ENCODE measurements around the gene HOXA9.

Gene HOXA9

DNA sequence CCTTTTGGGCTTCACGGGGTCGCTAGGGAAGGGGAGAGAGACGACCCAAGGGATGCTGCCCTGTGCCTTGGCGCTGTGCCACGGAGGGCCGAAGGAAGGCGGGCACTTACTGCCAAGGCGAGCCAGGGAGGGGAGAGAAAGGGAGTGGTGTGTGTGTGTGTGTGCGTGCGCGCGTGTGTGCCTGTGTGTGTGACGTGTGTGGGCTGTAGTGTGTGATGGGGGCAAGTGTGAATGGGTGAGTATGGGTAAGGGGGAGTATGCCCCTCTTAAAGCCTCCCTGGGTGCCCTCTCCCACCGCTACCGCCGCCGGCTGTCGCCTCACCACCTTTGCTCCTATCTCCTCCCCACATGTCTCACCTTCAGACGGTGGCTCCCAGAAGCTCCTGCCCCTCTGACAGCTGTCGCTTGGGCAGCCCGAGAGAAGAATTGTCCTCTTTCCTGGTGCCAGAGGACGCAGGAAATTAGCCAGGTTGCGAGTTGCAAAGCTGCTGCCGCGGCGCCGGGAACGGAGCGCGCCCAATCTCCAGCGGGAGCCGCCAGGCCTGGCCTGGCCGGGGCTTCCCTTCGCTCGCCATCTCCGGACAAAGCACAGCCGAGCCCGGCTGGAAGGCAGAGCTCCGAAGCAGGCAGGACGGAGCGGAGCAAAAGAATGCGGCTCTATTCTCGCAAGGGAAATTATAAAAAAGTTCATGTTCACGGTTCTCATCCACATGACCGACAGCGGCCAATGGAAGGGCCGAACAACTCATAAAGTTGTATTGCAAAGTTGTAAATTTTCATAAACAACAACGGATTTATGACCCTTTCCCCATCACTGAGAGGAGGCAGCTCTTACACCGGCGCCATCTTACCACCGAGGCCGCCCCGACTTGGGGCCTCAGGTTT is 13.2 kb downstream of the HOXA9 start, which contains the start of gene HOXA3:
HOXA3 (minus strand) TSS at position 653 of the 885 bp plus-strand sequence. CDS start 41,943 bp downstream, outside the sequence.
- no peak within 1 kb of the TSS for H3K9ac ChIP-seq (ENCODE audit: low read depth, low read length, poor library complexity)
- no peak within 1 kb of the TSS for H3K4me2 ChIP-seq (ENCODE audit: insufficient read depth, low read length, poor library complexity, severe bottlenecking)
- H3K14ac ChIP-seq (ENCODE audit: low read length): peak within 1 kb of the TSS; percentile 65
- no peak within 1 kb of the TSS for H3K4ac ChIP-seq (ENCODE audit: low read length)
- no peaks in the 10 kb centered on the region for H3K36me3 ChIP-seq (replicated peaks in 1 of 2; ENCODE audit: control insufficient read depth in 2 of 2, insufficient read depth in 2 of 2, low read length in 2 of 2)
- WGBS, 2 donors (ENCODE audit: extremely low coverage in 2 of 2, insufficient read length in 2 of 2, insufficient replicate concordance in 1 of 2): no CpG with 5 or more reads among the region's 53 CpGs
- H3K79me1 ChIP-seq (ENCODE audit: low read depth, low read length): no peaks in the 10 kb centered on the region
- DNase-seq (ENCODE audit: low spot score): no peak
- peak within 1 kb of the TSS; percentile 22 for H3K18ac ChIP-seq (ENCODE audit: low read length)
- no peak within 1 kb of the TSS for H2AK5ac ChIP-seq (ENCODE audit: low read depth, low read length)
- H2BK12ac ChIP-seq (ENCODE audit: low read length): no peak within 1 kb of the TSS
- no peak within 1 kb of the TSS for H2BK15ac ChIP-seq (ENCODE audit: low read length)
- no peak within 1 kb of the TSS for H4K8ac ChIP-seq (ENCODE audit: low read depth, low read length)
- H3K27ac ChIP-seq (replicated peaks; ENCODE audit: low read length): no peak within 1 kb of the TSS
- H3K27me3 ChIP-seq (ENCODE audit: control insufficient read depth in 3 of 3, insufficient read depth in 3 of 3, low read depth in 1 of 3, low read length in 3 of 3): peaks cover 84 to 99% (median 98%) of the 10 kb centered on the region in 3 experiments
- peak within 1 kb of the TSS in 1 of 2 donors; percentile 34 for H3K4me3 ChIP-seq (ENCODE audit: low read length in 2 of 2)
- no peaks in the 10 kb centered on the region for H3K4me1 ChIP-seq (ENCODE audit: control insufficient read depth in 2 of 2, insufficient read depth in 1 of 2, low read depth in 1 of 2, low read length in 2 of 2)
- H2BK5ac ChIP-seq (ENCODE audit: low read length): no peak within 1 kb of the TSS
- no peak within 1 kb of the TSS for H2BK120ac ChIP-seq (ENCODE audit: low read depth, low read length)
- peak within 1 kb of the TSS; percentile 36 for H3K23ac ChIP-seq (ENCODE audit: low read depth, low read length, poor library complexity)
- H2AFZ ChIP-seq (ENCODE audit: low read length): peak within 1 kb of the TSS; percentile 86
- no peak within 1 kb of the TSS for H4K91ac ChIP-seq (ENCODE audit: low read depth, low read length, poor library complexity)
- H3K9me3 ChIP-seq (replicated peaks in 1 of 2; ENCODE audit: control insufficient read depth in 2 of 2, insufficient read depth in 1 of 2, low read depth in 1 of 2, low read length in 2 of 2): peaks cover 4 to 39% of the 10 kb centered on the region in 2 donors

DNA sequence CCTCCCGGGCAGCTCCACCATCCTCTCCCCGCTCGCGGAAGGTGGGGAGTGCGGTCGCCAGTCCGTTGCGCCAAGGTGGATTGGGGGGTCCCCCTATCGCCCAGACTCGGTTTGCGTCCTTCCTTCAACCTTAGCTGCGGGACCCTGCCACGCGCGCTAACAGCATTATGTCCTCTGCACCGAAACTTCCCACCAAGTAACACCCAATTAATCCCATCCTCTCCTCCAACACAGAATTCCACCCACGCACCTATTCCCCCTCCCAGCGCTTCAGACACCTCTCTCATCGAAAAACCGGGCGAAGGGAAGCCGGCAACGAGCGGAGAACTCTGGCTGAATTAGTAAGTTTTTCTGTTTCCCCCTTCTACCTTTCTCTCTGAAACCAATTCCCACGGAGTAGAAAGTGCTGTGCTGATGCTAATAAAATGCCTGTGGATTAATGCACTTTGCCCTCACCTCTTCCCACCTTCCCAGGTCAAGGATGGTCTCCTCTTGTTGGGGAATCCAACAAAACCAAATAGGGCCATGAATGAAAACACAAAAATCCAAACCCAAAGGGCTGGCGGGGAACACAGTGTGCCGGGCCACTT is 13.9 kb downstream of the HOXA9 start:
- H3K79me1 ChIP-seq (ENCODE audit: low read depth, low read length): no peaks in the 10 kb centered on the region
- peak overlapping the region; percentile 86 for H2AFZ ChIP-seq (ENCODE audit: low read length)
- H3K23ac ChIP-seq (ENCODE audit: low read depth, low read length, poor library complexity): peak overlapping the region; percentile 37
- H3K14ac ChIP-seq (ENCODE audit: low read length): no peak overlapping the region
- DNase-seq (ENCODE audit: low spot score): no peak
- H3K18ac ChIP-seq (ENCODE audit: low read length): peak overlapping the region; percentile 44
- H3K4ac ChIP-seq (ENCODE audit: low read length): no peak overlapping the region
- H3K27me3 ChIP-seq (ENCODE audit: control insufficient read depth in 3 of 3, insufficient read depth in 3 of 3, low read depth in 1 of 3, low read length in 3 of 3): peaks cover 82 to 99% (median 99%) of the 10 kb centered on the region in 3 experiments
- H4K8ac ChIP-seq (ENCODE audit: low read depth, low read length): no peak overlapping the region
- peak overlapping the region; percentile 34 to 36 for H3K4me3 ChIP-seq (ENCODE audit: low read length in 2 of 2)
- no peak overlapping the region for H2BK12ac ChIP-seq (ENCODE audit: low read length)
- H2BK5ac ChIP-seq (ENCODE audit: low read length): no peak overlapping the region
- H3K27ac ChIP-seq (replicated peaks; ENCODE audit: low read length): no peak overlapping the region
- H3K4me1 ChIP-seq (ENCODE audit: control insufficient read depth in 2 of 2, insufficient read depth in 1 of 2, low read depth in 1 of 2, low read length in 2 of 2): no peaks in the 10 kb centered on the region
- H3K4me2 ChIP-seq (ENCODE audit: insufficient read depth, low read length, poor library complexity, severe bottlenecking): peak overlapping the region; percentile 49
- H2BK15ac ChIP-seq (ENCODE audit: low read length): no peak overlapping the region
- H2BK120ac ChIP-seq (ENCODE audit: low read depth, low read length): no peak overlapping the region
- WGBS, 2 donors (ENCODE audit: extremely low coverage in 2 of 2, insufficient read length in 2 of 2, insufficient replicate concordance in 1 of 2): 100% methylated on average over 1 of the region's 27 CpGs; no CpG with 5 or more reads in 1 of the 2 donors
- H3K36me3 ChIP-seq (replicated peaks in 1 of 2; ENCODE audit: control insufficient read depth in 2 of 2, insufficient read depth in 2 of 2, low read length in 2 of 2): no peaks in the 10 kb centered on the region
- no peak overlapping the region for H4K91ac ChIP-seq (ENCODE audit: low read depth, low read length, poor library complexity)
- peaks cover 3 to 42% of the 10 kb centered on the region in 2 donors for H3K9me3 ChIP-seq (replicated peaks in 1 of 2; ENCODE audit: control insufficient read depth in 2 of 2, insufficient read depth in 1 of 2, low read depth in 1 of 2, low read length in 2 of 2)
- H2AK5ac ChIP-seq (ENCODE audit: low read depth, low read length): no peak overlapping the region
- H3K9ac ChIP-seq (ENCODE audit: low read depth, low read length, poor library complexity): peak overlapping the region; percentile 17

DNA sequence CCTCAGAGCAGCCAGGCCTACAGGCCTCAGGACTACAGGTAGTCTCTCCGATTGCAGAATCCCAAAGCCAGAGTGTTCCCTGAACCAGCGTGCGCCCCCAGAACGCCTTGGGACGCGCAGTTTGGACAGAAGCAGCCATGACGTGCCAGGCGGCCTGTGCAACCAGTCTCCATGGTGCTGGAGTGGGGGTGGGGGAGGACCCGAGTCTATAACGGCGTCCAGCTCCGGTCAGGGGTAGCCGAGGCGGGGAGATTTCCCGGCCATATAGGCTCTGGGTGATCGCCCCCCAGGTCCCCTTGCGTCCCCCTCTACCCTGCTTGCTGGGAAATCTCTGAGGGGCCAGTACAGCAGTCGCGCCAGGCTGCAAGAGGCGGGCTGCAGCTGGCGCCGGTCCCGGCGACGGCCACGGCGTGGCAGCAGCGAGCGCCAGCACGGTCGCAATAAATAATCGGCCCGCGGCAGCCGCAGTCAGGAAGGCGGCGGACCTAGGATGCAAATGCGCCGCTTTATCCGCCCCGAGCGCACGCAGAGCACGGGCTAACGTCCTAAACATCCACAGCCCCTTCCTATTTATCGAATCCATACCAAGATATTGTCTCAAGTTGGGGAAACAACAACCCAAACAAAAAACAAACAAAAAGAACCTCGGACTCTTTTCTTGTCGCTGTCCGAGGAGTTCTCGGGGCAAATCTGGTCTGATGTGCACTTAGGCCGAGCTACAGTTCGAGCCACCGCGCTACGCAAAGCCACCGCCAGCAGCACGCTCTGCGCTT is 14.6 kb downstream of the HOXA9 start:
- no peak overlapping the region for H2BK120ac ChIP-seq (ENCODE audit: low read depth, low read length)
- no peak overlapping the region for H3K27ac ChIP-seq (replicated peaks; ENCODE audit: low read length)
- H3K18ac ChIP-seq (ENCODE audit: low read length): peak overlapping the region; percentile 44
- no peaks in the 10 kb centered on the region for H3K36me3 ChIP-seq (replicated peaks in 1 of 2; ENCODE audit: control insufficient read depth in 2 of 2, insufficient read depth in 2 of 2, low read length in 2 of 2)
- no peak overlapping the region for H2AK5ac ChIP-seq (ENCODE audit: low read depth, low read length)
- H3K9me3 ChIP-seq (replicated peaks in 1 of 2; ENCODE audit: control insufficient read depth in 2 of 2, insufficient read depth in 1 of 2, low read depth in 1 of 2, low read length in 2 of 2): peaks cover 3 to 39% of the 10 kb centered on the region in 2 donors
- no peak for DNase-seq (ENCODE audit: low spot score)
- H2BK15ac ChIP-seq (ENCODE audit: low read length): no peak overlapping the region
- no peak overlapping the region for H2BK12ac ChIP-seq (ENCODE audit: low read length)
- H3K4me2 ChIP-seq (ENCODE audit: insufficient read depth, low read length, poor library complexity, severe bottlenecking): peak overlapping the region; percentile 49
- no peak overlapping the region for H4K91ac ChIP-seq (ENCODE audit: low read depth, low read length, poor library complexity)
- H3K4me1 ChIP-seq (ENCODE audit: control insufficient read depth in 2 of 2, insufficient read depth in 1 of 2, low read depth in 1 of 2, low read length in 2 of 2): no peaks in the 10 kb centered on the region
- H4K8ac ChIP-seq (ENCODE audit: low read depth, low read length): no peak overlapping the region
- H2BK5ac ChIP-seq (ENCODE audit: low read length): no peak overlapping the region
- peaks cover 78 to 99% (median 99%) of the 10 kb centered on the region in 3 experiments for H3K27me3 ChIP-seq (ENCODE audit: control insufficient read depth in 3 of 3, insufficient read depth in 3 of 3, low read depth in 1 of 3, low read length in 3 of 3)
- H2AFZ ChIP-seq (ENCODE audit: low read length): peak overlapping the region; percentile 86
- peak overlapping the region; percentile 17 for H3K9ac ChIP-seq (ENCODE audit: low read depth, low read length, poor library complexity)
- H3K23ac ChIP-seq (ENCODE audit: low read depth, low read length, poor library complexity): peak overlapping the region; percentile 37
- no peak overlapping the region for H3K14ac ChIP-seq (ENCODE audit: low read length)
- no peaks in the 10 kb centered on the region for H3K79me1 ChIP-seq (ENCODE audit: low read depth, low read length)
- H3K4ac ChIP-seq (ENCODE audit: low read length): no peak overlapping the region
- peak overlapping the region; percentile 34 to 36 for H3K4me3 ChIP-seq (ENCODE audit: low read length in 2 of 2)
- WGBS, 2 donors (ENCODE audit: extremely low coverage in 2 of 2, insufficient read length in 2 of 2, insufficient replicate concordance in 1 of 2): no CpG with 5 or more reads among the region's 58 CpGs
